ENCODE measurements around the gene GMDS.

GRCh38 chr6:1856381-1856780, 389.0 kb downstream of the GMDS start:
- 0 out of 4 replicates have a peak, but pooled peaks have one; percentile 14 to 26 for TF ChIP-seq CTCF (conservative IDR thresholded peaks at IDR 0.05; ENCODE audit: low read depth in 2 of 2)
- TF ChIP-seq JUNB (IDR thresholded peaks at IDR 0.05; ENCODE audit: unreplicated experiment) = no peak
- TF ChIP-seq POLR2AphosphoS5 (IDR thresholded peaks at IDR 0.05; ENCODE audit: low read depth) = no peak
- TF ChIP-seq ZNF331 (CRISPR knock-in tag; IDR thresholded peaks at IDR 0.05; ENCODE audit: low read depth) = no peak
- TF ChIP-seq EZH2 (IDR thresholded peaks at IDR 0.05; ENCODE audit: low read depth, unreplicated experiment) = no peak
- no peak for TF ChIP-seq CREB1 (CRISPR knock-in tag; IDR thresholded peaks at IDR 0.05; ENCODE audit: low read depth)
- TF ChIP-seq EZH2phosphoT487 (IDR thresholded peaks at IDR 0.05; ENCODE audit: unreplicated experiment) = no peak
